Measurements from ENCODE around the gene CEMP1.

The CEMP1 gene

DNA sequence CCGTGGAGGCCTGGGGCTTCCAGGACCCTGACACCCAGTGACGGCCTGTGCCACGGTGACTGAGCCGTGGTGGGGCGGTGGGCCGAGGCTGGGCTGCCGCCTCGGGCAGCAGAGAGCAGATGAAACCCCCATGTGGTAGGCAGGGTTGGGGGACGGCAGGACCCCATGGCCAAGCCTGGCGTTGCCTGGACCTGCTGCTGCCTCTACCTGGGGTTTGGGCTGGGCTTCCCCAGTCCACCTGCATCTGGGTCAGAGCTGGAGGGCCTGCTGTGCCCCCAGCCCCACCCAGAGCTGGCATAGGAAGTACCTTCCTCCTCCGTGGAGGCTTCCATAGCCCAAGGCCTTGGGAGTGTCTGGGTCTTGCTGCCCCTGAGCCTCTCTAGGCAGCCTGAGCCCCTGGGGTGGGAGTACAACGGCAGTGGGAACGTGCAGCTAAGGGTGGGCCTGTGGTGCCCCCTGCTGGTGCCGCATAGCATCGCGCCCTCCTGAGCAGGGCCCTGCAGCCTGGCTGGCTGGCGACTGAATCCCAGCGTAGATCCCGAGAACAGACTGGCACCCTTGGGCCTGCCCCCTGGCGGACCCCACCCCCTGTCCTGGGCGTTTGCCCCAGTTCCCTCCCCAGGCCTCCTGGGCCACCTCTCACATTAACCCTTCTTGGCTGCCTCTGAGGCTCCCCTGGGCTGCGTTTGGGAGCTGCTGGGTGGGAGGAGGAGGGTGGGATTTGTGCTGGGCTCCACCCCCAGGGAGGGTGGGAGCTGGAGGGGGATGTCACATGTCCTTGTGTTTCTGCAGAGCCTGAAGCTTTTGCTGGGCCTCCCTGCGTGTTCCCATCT, 30.1 kb downstream of the CEMP1 start:
- FAIRE-seq = no peak
- TF ChIP-seq, protein P1, sequence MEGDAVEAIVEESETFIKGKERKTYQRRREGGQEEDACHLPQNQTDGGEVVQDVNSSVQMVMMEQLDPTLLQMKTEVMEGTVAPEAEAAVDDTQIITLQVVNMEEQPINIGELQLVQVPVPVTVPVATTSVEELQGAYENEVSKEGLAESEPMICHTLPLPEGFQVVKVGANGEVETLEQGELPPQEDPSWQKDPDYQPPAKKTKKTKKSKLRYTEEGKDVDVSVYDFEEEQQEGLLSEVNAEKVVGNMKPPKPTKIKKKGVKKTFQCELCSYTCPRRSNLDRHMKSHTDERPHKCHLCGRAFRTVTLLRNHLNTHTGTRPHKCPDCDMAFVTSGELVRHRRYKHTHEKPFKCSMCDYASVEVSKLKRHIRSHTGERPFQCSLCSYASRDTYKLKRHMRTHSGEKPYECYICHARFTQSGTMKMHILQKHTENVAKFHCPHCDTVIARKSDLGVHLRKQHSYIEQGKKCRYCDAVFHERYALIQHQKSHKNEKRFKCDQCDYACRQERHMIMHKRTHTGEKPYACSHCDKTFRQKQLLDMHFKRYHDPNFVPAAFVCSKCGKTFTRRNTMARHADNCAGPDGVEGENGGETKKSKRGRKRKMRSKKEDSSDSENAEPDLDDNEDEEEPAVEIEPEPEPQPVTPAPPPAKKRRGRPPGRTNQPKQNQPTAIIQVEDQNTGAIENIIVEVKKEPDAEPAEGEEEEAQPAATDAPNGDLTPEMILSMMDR (IDR thresholded peaks at IDR 0.05; ENCODE audit: insufficient read depth, missing control alignments) = peak; percentile 90

DNA sequence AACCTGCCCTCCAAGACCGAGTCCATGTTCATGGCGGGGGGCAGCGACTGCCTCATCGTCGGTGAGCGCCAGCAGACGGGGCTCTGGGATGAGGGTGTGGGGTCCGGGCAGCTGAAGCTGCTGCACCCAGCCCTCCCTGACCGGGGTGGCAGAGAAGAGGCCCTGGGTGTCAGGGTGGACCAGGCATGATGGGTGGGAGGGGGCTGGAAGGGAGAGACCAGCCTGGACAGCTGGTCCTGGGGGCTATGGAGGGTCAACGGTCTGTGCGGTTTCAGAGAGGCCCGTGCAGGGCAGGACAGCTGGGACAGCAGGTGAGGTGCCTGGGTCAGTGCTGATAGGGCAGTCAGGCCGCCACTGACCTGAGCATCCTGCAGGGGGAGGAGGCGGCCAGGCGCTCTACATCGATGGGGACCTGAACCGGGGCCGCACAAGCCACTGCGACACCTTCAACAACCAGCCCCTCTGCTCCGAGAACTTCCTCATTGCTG, 30.7 kb downstream of the CEMP1 start:
- TF ChIP-seq, protein P1 (IDR thresholded peaks at IDR 0.05; ENCODE audit: insufficient read depth, missing control alignments) = no peak

More for the DNA sequence above, 30.1 kb downstream of the CEMP1 start:
- peak; percentile 91 for DNase-seq (ENCODE audit: insufficient read length, low spot score)

DNA sequence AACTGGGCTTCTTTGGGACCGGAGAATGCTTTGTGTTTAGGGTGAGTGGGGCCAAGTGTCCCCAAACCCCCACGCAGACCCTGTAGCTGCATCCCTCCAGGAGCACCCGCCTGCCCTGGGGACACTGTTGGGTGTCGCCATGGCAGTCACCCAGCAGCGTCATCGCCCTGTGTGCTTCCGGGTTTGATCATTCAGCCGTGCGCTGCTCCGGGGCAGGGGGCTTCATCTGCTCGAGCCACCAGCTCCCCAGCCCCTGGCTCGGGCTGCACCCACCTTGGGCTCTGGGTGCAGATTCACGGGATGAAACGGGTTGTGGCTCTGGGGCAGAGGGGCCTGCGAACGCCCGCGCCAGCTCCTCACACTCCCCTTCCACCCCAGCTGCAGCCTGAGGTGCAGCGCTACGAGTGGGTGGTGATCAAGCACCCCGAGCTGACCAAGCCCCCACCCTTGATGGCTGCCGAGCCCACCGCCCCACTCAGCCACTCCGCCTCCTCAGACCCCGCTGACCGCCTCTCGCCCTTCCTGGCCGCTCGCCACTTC, 31.2 kb downstream of the CEMP1 start:
- TF ChIP-seq, protein P1 (IDR thresholded peaks at IDR 0.05; ENCODE audit: insufficient read depth, missing control alignments) = no peak
- FAIRE-seq (no peak), DNase-seq (ENCODE audit: insufficient read length, low spot score) (no peak)

More for the DNA sequence above, 30.7 kb downstream of the CEMP1 start:
- DNase-seq (ENCODE audit: insufficient read length, low spot score) = no peak
- no peak for FAIRE-seq

DNA sequence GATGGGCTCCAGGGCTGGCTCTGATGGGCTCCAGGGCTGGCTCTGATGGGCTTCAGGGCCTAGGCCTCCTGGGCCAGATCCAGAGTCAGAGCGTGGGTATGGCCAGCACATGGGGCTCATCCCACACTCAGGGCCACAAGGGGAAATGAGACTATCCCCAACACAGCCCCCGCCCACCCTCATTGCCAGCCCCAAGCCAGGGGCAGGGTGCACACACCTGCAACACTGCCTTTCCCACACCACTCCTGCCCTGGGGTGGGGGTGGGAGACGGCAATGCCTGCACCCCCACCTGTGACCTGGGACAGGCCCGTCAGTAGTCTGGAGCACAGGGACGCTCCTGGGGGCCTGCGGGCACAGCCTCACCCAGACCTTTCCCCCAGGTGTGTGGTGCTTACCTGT, 31.8 kb downstream of the CEMP1 start:
- no peak for FAIRE-seq
- TF ChIP-seq, protein P1 (IDR thresholded peaks at IDR 0.05; ENCODE audit: insufficient read depth, missing control alignments) = no peak
- no peak for DNase-seq (ENCODE audit: insufficient read length, low spot score)

DNA sequence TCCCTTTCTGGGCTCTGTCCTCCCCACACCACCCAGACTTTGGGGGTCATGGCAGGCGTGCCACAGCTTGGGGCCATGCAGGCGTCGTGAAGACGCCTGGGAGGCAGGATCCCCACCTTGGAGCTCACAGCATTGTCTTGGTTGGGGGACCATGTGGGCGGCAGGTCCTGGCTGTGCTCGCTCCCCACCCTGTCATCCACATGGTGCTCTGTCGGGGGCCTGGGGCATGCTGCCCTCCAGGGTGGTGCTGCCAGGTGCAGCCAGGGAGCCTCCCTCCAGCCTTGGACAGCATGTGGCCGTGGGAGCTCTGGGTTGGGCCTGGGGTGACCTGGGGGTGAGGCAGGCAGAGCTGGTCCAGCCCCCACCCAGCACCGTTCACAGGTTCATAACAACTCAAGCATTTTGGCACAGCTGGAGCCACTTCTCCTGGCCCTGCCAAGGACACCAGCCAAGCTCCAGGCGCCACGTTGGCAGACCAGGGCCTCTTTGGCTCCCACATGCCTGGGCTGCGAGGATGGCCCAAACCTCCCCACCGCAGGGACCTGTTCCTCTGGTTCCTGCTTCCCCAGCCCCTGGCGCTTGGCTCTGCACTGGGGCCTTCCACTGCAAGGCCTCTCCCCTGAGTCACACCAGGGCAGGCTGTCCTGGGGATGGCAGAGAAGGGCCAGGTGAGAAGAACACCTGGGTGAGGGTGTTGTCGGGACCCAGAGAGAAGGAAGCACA, 32.5 kb downstream of the CEMP1 start:
- FAIRE-seq = no peak
- TF ChIP-seq, protein P1 (IDR thresholded peaks at IDR 0.05; ENCODE audit: insufficient read depth, missing control alignments) = no peak
- no peak for DNase-seq (ENCODE audit: insufficient read length, low spot score)

DNA sequence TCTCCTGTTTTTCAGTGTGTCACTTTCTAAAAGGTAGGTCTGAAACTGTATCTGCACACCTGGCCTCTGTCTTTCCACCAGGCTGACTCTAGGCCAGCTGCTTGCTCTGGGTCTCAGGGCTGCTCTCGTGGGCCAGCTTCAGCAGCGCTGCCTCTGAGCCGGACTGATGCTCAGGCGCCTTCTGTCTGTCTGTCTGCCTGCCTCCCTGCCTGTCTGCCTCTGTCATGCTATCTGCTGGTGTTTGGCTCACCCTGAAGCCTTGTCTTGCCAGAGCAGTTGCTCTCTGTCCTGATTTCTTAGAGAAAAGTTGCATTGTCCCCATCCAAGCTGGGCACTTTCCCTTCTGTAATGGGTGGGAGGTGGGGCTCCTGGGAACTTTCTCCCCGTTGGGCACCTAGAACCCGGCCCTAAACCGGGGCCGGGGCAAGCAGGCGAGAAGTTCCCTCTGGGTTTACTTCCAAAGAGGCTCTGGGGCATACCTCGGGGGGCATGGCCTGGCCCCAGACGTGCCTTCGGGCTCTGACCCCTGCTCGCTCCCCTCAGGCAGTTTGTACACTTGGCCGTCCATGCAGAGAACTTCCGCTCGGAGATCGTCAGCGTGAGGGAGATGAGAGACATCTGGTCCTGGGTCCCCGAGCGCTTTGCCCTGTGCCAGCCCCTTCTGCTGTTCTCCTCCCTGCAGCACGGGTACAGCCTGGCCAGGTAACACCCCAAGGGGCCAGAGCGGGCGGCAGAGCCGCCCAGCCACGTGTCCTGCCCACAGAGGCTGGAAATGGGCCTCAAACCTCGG, 33.3 kb downstream of the CEMP1 start:
- FAIRE-seq (no peak), DNase-seq (ENCODE audit: insufficient read length, low spot score) (no peak)
- TF ChIP-seq, protein P1 (IDR thresholded peaks at IDR 0.05; ENCODE audit: insufficient read depth, missing control alignments) = no peak
